Heart left ventricle (tissue), 16 donors: ENCODE results near the gene MFSD1. TPM values are rescaled to one million over a fixed set of nuclear protein-coding genes. Genes with fewer than 3 reads are reported as not detected.

Source experiments
- ATAC-seq, 4 donors: fragments of 200-7000 bp; cut with Tn5 transposase; one replicate each; pipeline ENCODE4 v1.9.1; 2020 to 2022; ENCODE audit warnings: moderate library complexity in 4 of 4, mild to moderate bottlenecking in 3 of 4, moderate number of reproducible peaks in 1 of 4
- DNase-seq, 5 donors: peaks; one replicate each; pipeline ENCODE4 v3.0.0-alpha.2; 2020
- H3K27ac ChIP-seq, 12 donors: fragments of 200-600 bp; sonication (generic) in 4 of 12; one replicate each; pipeline versions ENCODE4 v1.5.0 to v1.8.0; 2016 to 2022; ENCODE audit warnings: mild to moderate bottlenecking in 2 of 12
- H3K27me3 ChIP-seq, 9 donors: fragments of 200-600 bp; sonication (generic) in 2 of 9; one replicate each; pipeline versions ENCODE4 v1.5.1 to v1.8.0; 2016 to 2022; ENCODE audit warnings: mild to moderate bottlenecking in 3 of 9
- H3K36me3 ChIP-seq, 9 donors: fragments of 200-600 bp; sonication (generic) in 2 of 9; one replicate each; pipeline versions ENCODE4 v1.5.0 to v1.8.0; 2018 to 2022; ENCODE audit warnings: mild to moderate bottlenecking in 2 of 9
- H3K4me1 ChIP-seq, 12 donors: fragments of 200-600 bp; sonication (generic) in 4 of 12; one replicate each; pipeline versions ENCODE4 v1.5.0 to v1.8.0; 2016 to 2022; ENCODE audit warnings: mild to moderate bottlenecking in 3 of 12
- H3K4me3 ChIP-seq, 12 donors: fragments of 200-600 bp; sonication (generic) in 4 of 12; one replicate each; pipeline versions ENCODE4 v1.5.0 to v1.8.0; 2017 to 2022; ENCODE audit warnings: mild to moderate bottlenecking in 9 of 12, moderate library complexity in 4 of 12
- H3K9me3 ChIP-seq, 12 donors: fragments of 200-600 bp; sonication (generic) in 4 of 12; one replicate each; pipeline versions ENCODE4 v1.5.0 to v1.8.0; 2016 to 2022; ENCODE audit warnings: mild to moderate bottlenecking in 1 of 12
- CTCF ChIP-seq, 12 donors: fragments of 200-600 bp; sonication (generic) in 4 of 12; IDR thresholded peaks; one replicate each; pipeline versions ENCODE4 v1.5.0 to v1.8.0; 2018 to 2022; ENCODE audit warnings: antibody characterized with exemption in 12 of 12, mild to moderate bottlenecking in 5 of 12
- POLR2A ChIP-seq, 2 donors: fragments of 450-650 bp; IDR thresholded peaks; one replicate each; pipeline ENCODE4 v1.6.1; 2017; ENCODE audit warnings: antibody characterized with exemption in 2 of 2, mild to moderate bottlenecking in 2 of 2, moderate library complexity in 2 of 2
- WGBS, 4 donors: extraction: QIAGEN DNeasy Blood & Tissue Kit in 2 of 4; methylation state at CpG; one replicate each; pipeline versions ENCODE4 v1.1.5 to v1.1.7; 2013 to 2018; 5-methylcytosine and 5-hydroxymethylcytosine counted together
- intact Hi-C, 10 donors: fragments of 100-400 bp; cut with DNase I; formaldehyde crosslinking; loops; one replicate each; pipeline versions ENCODE4 v1.11.1 to v1.14.2; 2022
- polyA plus RNA-seq, 2 donors: library from polyadenylated mRNA; stranded (reverse); fragments of 200-250 nt; gene quantifications; one replicate each; pipeline ENCODE4 v1.2.3, GENCODE V29; 2013
- total RNA-seq, 9 donors: library from RNA; depleted of rRNA in 2 of 9; stranded (reverse); fragments of >200 nt in 2 of 9; fragmentation: NEBNext Ultra II Directional in 3 of 9; extraction: Animal tissue kit (Norgen Biotek cat#: 25700) in 3 of 9; gene quantifications; one replicate each; pipeline versions ENCODE4 v1.1.0 to v1.2.4, GENCODE V29; 2016 to 2023
- donor health status: ischemic (EF 13 %, LVEDD 7.1; RV severe dilation, severe dysfunction).
- donor health status: healthy with polysubstance abuse.
- donor health status: DM: no; HTN: yes; CAD: no.
- donor health status: DM: no; HTN: no; CAD: no.
- donor health status: ischemic (EF 25% LVEDD 6.9; RV normal size, moderate dysfunction).
- donor health status: ischemic (EF 25% LVEDD 5.7; RV mildly dilated, moderate dysfunction).
- donor health status: healthy.
- donor health status: DM: yes; HTN: yes; CAD: no.
- donor health status: ischemic (EF 35%, LVEDD 5.7; RV mildly dilated, moderate dysfunction).
- donor health status: nonischemic (EF 11% LVEDD 7.7; RV severe dilation, severe dysfunction).
- donor health status: DM: yes; HTN: yes; CAD: no.
- donor health status: PGD.
- donor health status: ischemic (EF 29% LVEDD 5.4; RV normal size, mild dysfunction).
- donor health status: nonischemic (EF 23%, LVEDD 6.1; RV moderate dilation, normal function).

The MFSD1 gene
- total and polyA plus RNA-seq, 11 donors = 9.6 to 71.4 (median 35.7) TPM

GRCh38 chr3:158781849-158782248 is 20.0 kb upstream of the MFSD1 start:
- H3K9me3 ChIP-seq = no peaks in the 10 kb centered on the region
- TF ChIP-seq CTCF (IDR thresholded peaks at IDR 0.05) (no peak), POLR2A (IDR thresholded peaks at IDR 0.05) (no peak)

GRCh38 chr3:158782283-158782989 is 19.4 kb upstream of the MFSD1 start:
- no peaks in the 10 kb centered on the region for H3K27me3 ChIP-seq
- H3K36me3 ChIP-seq = no peaks in the 10 kb centered on the region
- TF ChIP-seq POLR2A (IDR thresholded peaks at IDR 0.05) = no peak
- no peak for TF ChIP-seq CTCF (IDR thresholded peaks at IDR 0.05)
- 67 to 94% (median 87%) methylated on average over 3 of the region's 3 CpGs for WGBS, 4 donors
- ATAC-seq (no peak), DNase-seq (no peak)
- H3K4me3 ChIP-seq = no peak overlapping the region
- peaks cover 0 to 8% (median 0%) of the 10 kb centered on the region in 12 donors for H3K4me1 ChIP-seq
- peaks cover 0 to 6% (median 0%) of the 10 kb centered on the region in 12 donors for H3K9me3 ChIP-seq
- H3K27ac ChIP-seq = no peak overlapping the region
- intact Hi-C loops = loop anchor here in 2 of 10 donors (10.0 kb wide), 2 partner anchors 118 to 238 kb away; no protein-coding TSS in a partner anchor

More at GRCh38 chr3:158781849-158782248, 20.0 kb upstream of the MFSD1 start:
- Histone ChIP-seq H3K27me3 (no peaks in the 10 kb centered on the region), H3K27ac (no peak overlapping the region), H3K4me3 (no peak overlapping the region), H3K36me3 (no peaks in the 10 kb centered on the region), H3K4me1 (peaks cover 0 to 14% (median 0%) of the 10 kb centered on the region in 12 donors)
- intact Hi-C loops = loop anchor here in 2 of 10 donors (10.0 kb wide), 2 partner anchors 117 to 237 kb away; no protein-coding TSS in a partner anchor
- ATAC-seq = no peak
- WGBS, 4 donors = 76 to 84% (median 80%) methylated on average over 1 of the region's 1 CpG
- no peak for DNase-seq

GRCh38 chr3:158783051-158783450 is 18.8 kb upstream of the MFSD1 start:
- Histone ChIP-seq H3K27me3 (no peaks in the 10 kb centered on the region), H3K36me3 (no peaks in the 10 kb centered on the region), H3K4me1 (peaks cover 0 to 2% (median 0%) of the 10 kb centered on the region in 12 donors), H3K4me3 (no peak overlapping the region), H3K27ac (no peak overlapping the region), H3K9me3 (peaks cover 0 to 8% (median 0%) of the 10 kb centered on the region in 12 donors)
- DNase-seq (no peak), ATAC-seq (no peak)
- TF ChIP-seq POLR2A (IDR thresholded peaks at IDR 0.05) = no peak
- TF ChIP-seq CTCF (IDR thresholded peaks at IDR 0.05) = no peak
- intact Hi-C loops = loop anchor here in 2 of 10 donors (10.0 kb wide), 2 partner anchors 118 to 238 kb away; no protein-coding TSS in a partner anchor
- WGBS, 4 donors = 90 to 100% (median 97%) methylated on average over 2 of the region's 2 CpGs

- Histone ChIP-seq H3K4me1 (peaks cover 0 to 4% (median 0%) of the 10 kb centered on the region in 12 donors), H3K27me3 (no peaks in the 10 kb centered on the region), H3K9me3 (peaks cover 0 to 8% (median 0%) of the 10 kb centered on the region in 12 donors), H3K4me3 (no peak overlapping the region), H3K36me3 (no peaks in the 10 kb centered on the region), H3K27ac (no peak overlapping the region)
- TF ChIP-seq POLR2A (IDR thresholded peaks at IDR 0.05) = no peak
- no peak for TF ChIP-seq CTCF (IDR thresholded peaks at IDR 0.05)
- ATAC-seq (no peak), DNase-seq (no peak)
- intact Hi-C loops = loop anchor here in 6 of 10 donors (5.0 to 10.0 kb wide), 6 partner anchors 114 to 249 kb away; partner anchors contain the start of gene LXN (in 1 of the 6)
- WGBS, 4 donors = 89 to 93% (median 90%) methylated on average over 3 of the region's 3 CpGs
Observed at GRCh38 chr3:158785972-158786371, 15.9 kb upstream of the MFSD1 start.
